Measurements from ENCODE around the gene SLC22A4.

Gene SLC22A4

DNA sequence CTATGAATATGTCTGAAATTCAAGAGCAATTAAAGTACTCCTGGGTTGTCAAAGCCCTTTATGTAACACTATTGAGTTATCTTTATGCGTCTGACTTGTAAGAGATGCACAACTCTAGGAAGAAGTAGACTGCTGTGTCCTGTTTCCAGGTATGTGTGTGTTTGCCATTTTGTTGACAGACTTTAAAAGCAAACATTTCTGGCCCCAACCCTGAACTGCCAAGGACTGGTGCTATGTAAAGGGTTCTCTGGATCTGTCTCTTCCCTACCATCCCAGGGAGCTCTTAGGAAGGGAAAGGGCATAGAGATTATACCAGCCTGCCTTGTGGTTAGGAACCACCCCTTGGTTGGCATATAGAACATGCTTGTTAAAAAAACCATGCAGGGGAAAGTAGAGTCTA, 87.4 kb downstream of the SLC22A4 start:
- Mint-ChIP-seq H3K9me3 (no peaks in the 10 kb centered on the region), H3K4me1 (peaks cover 14% of the 10 kb centered on the region), H3K27ac (no peak overlapping the region), H3K27me3 (no peaks in the 10 kb centered on the region), H3K36me3 (no peaks in the 10 kb centered on the region), H3K4me3 (no peak overlapping the region)
- DNase-seq: no peak
- CTCF ChIA-PET: interaction anchor here (1.1 to 17.6 kb wide), 3 partner anchors 119 to 448 kb away, joined by 3 to 458 read pairs (median 3); no protein-coding TSS in a partner anchor

DNA sequence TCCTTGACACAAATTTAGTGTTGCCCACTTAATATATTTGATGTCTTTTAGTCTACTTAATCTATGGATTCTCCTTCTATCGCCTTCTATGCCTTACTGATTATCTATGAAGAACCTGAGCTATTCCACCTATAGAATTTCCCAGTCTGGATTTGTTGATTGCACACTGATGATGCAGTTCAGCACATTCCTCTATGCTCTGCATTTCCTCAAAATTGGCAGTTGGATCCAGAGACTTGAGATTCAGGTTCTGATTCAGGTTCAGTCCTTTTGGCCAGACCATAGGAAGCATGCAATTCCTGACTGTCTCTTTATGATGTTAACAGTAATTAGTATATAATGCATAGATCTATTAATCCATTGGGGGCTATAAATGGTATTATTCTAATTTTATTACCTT, 89.1 kb downstream of the SLC22A4 start:
- Mint-ChIP-seq H3K4me1 (peaks cover 29% of the 10 kb centered on the region), H3K27me3 (no peaks in the 10 kb centered on the region), H3K27ac (no peak overlapping the region), H3K9me3 (no peaks in the 10 kb centered on the region), H3K4me3 (no peak overlapping the region), H3K36me3 (no peaks in the 10 kb centered on the region)
- no peak for DNase-seq
- CTCF ChIA-PET: interaction anchor here (0.6 to 17.6 kb wide), 5 partner anchors 117 to 437 kb away, joined by 3 to 458 read pairs (median 5); no protein-coding TSS in a partner anchor

DNA sequence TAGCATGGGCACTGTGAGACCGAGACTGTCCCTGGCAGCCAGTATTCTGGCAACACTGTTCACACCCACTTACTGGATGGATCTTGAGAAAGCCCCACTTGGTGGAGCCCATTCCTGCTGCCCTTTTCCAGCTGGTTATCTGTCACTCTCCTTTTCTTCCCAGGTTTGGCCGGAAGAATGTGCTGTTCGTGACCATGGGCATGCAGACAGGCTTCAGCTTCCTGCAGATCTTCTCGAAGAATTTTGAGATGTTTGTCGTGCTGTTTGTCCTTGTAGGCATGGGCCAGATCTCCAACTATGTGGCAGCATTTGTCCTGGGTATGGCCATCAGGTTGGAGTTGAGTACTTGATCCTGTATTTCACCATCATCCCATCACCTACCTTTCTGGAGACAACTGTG, 89.8 kb downstream of the SLC22A4 start:
- DNase-seq: no peak
- CTCF ChIA-PET: interaction anchor here (0.6 to 17.6 kb wide), 8 partner anchors 27 to 437 kb away, joined by 3 to 458 read pairs (median 4); partner anchors contain the start of gene IRF1
- H3K36me3 Mint-ChIP-seq: peaks cover 5% of the 10 kb centered on the region
- no peak overlapping the region for H3K27ac Mint-ChIP-seq
- H3K4me1 Mint-ChIP-seq: peaks cover 34% of the 10 kb centered on the region
- no peak overlapping the region for H3K4me3 Mint-ChIP-seq
- no peaks in the 10 kb centered on the region for H3K27me3 Mint-ChIP-seq
- H3K9me3 Mint-ChIP-seq: no peaks in the 10 kb centered on the region

DNA sequence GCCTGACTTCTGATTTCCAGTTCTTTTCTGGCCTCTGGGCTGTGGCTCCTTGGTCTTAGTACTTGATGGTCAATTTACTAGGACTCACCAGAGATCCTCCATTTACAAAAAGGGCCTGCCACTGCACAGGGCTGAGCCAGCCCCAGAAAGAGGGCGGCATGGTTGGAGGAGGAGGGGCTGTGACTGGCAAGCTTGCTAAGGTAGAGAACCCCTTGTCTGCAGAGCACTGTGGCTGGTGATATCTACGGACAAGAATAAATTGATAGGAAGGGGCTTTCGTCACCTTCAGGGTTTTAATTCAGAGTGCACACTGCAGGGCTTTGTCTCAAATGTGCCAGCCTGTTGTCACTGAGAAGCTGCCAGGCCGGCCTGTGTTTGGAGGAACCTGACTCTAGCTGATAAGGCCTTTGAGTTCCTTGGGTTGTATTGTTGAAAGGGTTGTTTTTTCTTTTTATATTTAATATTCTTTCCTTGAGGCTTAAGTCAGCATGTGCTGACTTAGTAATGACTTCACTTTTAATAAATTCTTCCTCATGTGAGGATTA, 90.4 kb downstream of the SLC22A4 start:
- H3K27ac Mint-ChIP-seq: no peak overlapping the region
- no peaks in the 10 kb centered on the region for H3K27me3 Mint-ChIP-seq
- peaks cover 40% of the 10 kb centered on the region for H3K4me1 Mint-ChIP-seq
- no peaks in the 10 kb centered on the region for H3K9me3 Mint-ChIP-seq
- CTCF ChIA-PET: interaction anchor here (0.7 to 17.6 kb wide), 8 partner anchors 27 to 436 kb away, joined by 3 to 458 read pairs (median 4); no protein-coding TSS in a partner anchor
- peaks cover 6% of the 10 kb centered on the region for H3K36me3 Mint-ChIP-seq
- no peak overlapping the region for H3K4me3 Mint-ChIP-seq
- no peak for DNase-seq

DNA sequence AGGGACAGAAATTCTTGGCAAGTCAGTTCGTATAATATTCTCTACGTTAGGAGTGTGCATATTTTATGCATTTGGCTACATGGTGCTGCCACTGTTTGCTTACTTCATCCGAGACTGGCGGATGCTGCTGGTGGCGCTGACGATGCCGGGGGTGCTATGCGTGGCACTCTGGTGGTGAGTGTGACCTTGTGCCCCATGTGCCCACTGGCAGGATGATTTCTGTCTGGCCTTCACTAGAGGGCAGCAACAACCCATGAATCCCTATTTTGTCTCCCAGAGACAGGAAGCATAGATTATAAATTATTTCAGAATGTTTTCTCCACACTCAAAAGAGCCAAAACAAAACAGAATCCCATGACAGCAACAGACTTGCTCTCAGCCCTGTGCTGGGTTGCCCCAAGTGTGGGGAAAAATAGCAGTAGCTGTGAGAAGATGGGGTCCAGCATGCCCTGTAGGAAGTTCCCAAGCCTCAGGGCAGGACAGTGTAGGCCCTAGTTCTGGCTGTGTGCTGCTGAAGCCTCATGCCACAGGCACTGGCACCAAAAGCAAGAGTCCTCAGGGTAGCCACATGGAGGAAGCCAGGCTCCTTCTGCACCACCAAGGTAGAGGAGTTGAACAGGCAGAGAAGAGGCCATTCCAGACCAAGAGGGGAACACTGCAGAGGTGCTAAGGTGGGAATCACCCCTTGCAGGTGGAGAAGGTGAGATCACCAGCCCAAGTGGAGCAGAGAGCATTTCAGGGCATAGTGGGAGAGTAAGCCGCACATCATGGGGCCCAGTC, 91.3 kb downstream of the SLC22A4 start:
- Mint-ChIP-seq H3K4me3 (no peak overlapping the region), H3K27ac (peak overlapping the region; percentile 79), H3K4me1 (peaks cover 49% of the 10 kb centered on the region), H3K36me3 (peaks cover 6% of the 10 kb centered on the region), H3K9me3 (no peaks in the 10 kb centered on the region), H3K27me3 (no peaks in the 10 kb centered on the region)
- peak; percentile 83 for DNase-seq
- CTCF ChIA-PET: interaction anchor here (0.8 to 17.6 kb wide), 21 partner anchors 10 to 435 kb away, joined by 3 to 458 read pairs (median 6); partner anchors contain the start of gene IRF1

DNA sequence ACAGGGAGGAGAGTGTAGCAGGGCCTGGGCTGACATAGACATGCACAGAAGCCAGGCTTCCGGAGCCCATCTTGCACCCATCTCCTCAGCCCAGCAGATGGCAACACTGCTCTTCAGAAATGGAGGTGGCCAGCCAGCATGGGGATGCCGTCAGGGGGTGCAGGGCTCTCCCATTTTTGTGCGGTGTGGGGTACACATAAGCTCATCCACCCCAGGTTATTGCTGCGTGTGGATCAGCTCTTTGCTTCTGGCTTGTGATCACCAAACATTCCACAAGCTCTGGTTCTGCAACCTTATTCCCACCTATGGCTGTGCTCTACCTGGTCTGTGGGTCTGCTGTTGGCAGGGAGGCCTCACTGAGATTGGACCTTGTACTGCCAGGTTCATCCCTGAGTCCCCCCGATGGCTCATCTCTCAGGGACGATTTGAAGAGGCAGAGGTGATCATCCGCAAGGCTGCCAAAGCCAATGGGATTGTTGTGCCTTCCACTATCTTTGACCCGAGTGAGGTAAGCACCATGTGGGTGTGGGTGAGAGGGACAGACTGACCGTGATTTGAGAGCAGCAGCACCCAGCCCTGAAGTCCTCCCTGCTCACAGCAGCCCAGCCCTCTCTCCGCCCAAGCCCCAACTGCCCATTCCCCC, 92.6 kb downstream of the SLC22A4 start:
- CTCF ChIA-PET: interaction anchor here (0.7 to 17.6 kb wide), 33 partner anchors 8 to 724 kb away, joined by 3 to 458 read pairs (median 5); partner anchors contain the start of gene IRF1
- Mint-ChIP-seq H3K27ac (peak overlapping the region; percentile 78), H3K9me3 (no peaks in the 10 kb centered on the region), H3K36me3 (peaks cover 7% of the 10 kb centered on the region), H3K4me1 (peaks cover 56% of the 10 kb centered on the region), H3K4me3 (no peak overlapping the region), H3K27me3 (no peaks in the 10 kb centered on the region)
- peak; percentile 87 for DNase-seq

DNA sequence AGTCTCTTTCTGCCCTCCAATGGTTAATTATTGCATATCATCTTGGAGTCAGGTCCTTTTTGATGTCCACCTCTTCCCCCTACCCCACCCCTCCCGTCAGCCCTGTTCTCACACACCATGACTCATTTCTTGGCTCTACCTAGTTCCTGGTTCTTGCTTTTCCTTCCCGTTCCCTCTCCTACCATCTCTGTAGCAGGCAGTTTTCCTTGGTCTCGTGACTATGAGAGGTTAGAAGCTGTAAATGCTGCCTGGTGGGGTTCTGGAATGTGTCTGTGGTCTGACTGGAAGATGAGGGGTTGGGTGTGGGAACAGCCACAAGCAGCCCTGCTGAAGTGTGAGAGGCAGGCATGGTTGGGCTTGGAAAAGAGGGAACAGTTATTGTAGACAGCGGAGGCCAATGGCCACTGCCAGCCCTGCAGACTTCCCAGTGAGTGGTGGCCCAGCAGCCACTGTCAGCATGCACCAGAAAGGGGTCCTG, 93.5 kb downstream of the SLC22A4 start:
- Mint-ChIP-seq H3K4me3 (no peak overlapping the region), H3K36me3 (peaks cover 11% of the 10 kb centered on the region), H3K27ac (no peak overlapping the region), H3K27me3 (no peaks in the 10 kb centered on the region), H3K9me3 (no peaks in the 10 kb centered on the region), H3K4me1 (peaks cover 64% of the 10 kb centered on the region)
- DNase-seq: no peak
- CTCF ChIA-PET: interaction anchor here (0.6 to 17.6 kb wide), 13 partner anchors 8 to 442 kb away, joined by 3 to 458 read pairs (median 5); no protein-coding TSS in a partner anchor

- Mint-ChIP-seq H3K4me3 (no peak overlapping the region), H3K9me3 (no peaks in the 10 kb centered on the region), H3K27ac (no peak overlapping the region), H3K4me1 (peaks cover 72% of the 10 kb centered on the region), H3K27me3 (no peaks in the 10 kb centered on the region), H3K36me3 (peaks cover 18% of the 10 kb centered on the region)
- DNase-seq: no peak
- CTCF ChIA-PET: interaction anchor here (0.6 to 17.6 kb wide), 8 partner anchors 7 to 441 kb away, joined by 3 to 458 read pairs (median 4); no protein-coding TSS in a partner anchor
Observed at GRCh38 chr5:132388244-132389050, 94.3 kb downstream of the SLC22A4 start.

DNA sequence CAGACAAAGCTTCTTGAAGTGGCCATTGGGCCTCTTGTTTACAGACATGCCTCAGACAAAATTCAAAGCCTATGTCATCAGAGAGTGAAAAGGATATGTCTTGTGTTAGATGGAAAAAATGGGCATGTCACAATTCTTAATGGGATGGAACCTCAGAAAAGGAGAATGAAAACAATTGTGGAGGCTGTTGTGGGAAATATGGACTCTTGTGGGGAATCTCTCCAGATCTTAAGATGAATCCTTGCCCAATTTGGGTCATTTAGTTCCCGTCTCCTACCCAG, 94.8 kb downstream of the SLC22A4 start:
- no peaks in the 10 kb centered on the region for H3K9me3 Mint-ChIP-seq
- DNase-seq: no peak
- H3K27me3 Mint-ChIP-seq: no peaks in the 10 kb centered on the region
- H3K27ac Mint-ChIP-seq: no peak overlapping the region
- H3K4me1 Mint-ChIP-seq: peaks cover 78% of the 10 kb centered on the region
- CTCF ChIA-PET: interaction anchor here (1.5 to 17.6 kb wide), 4 partner anchors 10 to 111 kb away, joined by 3 to 458 read pairs (median 7); no protein-coding TSS in a partner anchor
- no peak overlapping the region for H3K4me3 Mint-ChIP-seq
- peaks cover 21% of the 10 kb centered on the region for H3K36me3 Mint-ChIP-seq

DNA sequence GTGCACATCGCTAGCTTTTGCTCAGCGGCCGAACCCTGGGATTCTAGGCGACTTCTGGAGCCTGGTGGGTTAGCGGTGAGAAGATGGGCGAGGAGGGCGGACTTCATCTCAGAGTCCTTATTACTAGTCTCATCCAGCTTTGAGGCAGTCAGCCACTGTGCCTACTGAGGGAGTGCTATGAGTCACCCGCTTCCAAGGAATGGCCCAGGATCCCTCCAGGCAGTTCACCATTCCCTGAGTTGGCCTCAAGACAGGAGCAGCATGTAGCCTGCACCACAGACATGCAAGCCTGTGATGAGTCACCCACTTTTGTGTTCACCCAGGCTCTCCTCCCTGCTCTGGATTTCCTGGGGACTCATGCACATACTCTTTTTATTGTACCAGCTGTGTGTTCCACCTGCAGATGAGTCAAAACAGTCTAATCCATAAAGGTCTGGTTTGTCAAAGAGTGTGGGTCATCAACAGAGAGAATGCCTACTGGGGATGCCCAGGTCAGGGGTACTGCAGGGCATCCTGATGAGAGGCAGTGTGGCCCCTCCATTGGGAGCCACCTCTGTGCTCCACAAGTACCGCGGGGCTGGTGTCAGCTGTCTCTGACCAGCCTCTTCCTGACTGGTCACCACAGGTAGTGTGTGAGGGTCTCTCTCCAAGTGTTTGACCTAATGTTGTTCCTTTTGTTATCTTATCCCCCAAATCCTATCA, 95.5 kb downstream of the SLC22A4 start:
- no peaks in the 10 kb centered on the region for H3K27me3 Mint-ChIP-seq
- no peak overlapping the region for H3K4me3 Mint-ChIP-seq
- DNase-seq: peak; percentile 35
- peak overlapping the region; percentile 50 for H3K27ac Mint-ChIP-seq
- CTCF ChIA-PET: interaction anchor here (0.7 to 17.6 kb wide), 5 partner anchors 22 to 431 kb away, joined by 3 to 458 read pairs (median 4); no protein-coding TSS in a partner anchor
- H3K9me3 Mint-ChIP-seq: no peaks in the 10 kb centered on the region
- H3K36me3 Mint-ChIP-seq: peaks cover 27% of the 10 kb centered on the region
- H3K4me1 Mint-ChIP-seq: peaks cover 85% of the 10 kb centered on the region

- DNase-seq: no peak
- Mint-ChIP-seq H3K9me3 (no peaks in the 10 kb centered on the region), H3K4me1 (peaks cover 89% of the 10 kb centered on the region), H3K4me3 (no peak overlapping the region), H3K27me3 (no peaks in the 10 kb centered on the region), H3K36me3 (peaks cover 41% of the 10 kb centered on the region), H3K27ac (peak overlapping the region; percentile 42)
- CTCF ChIA-PET: interaction anchor here (0.6 to 17.6 kb wide), 2 partner anchors 88 to 109 kb away, joined by 3 to 458 read pairs; no protein-coding TSS in a partner anchor
Observed at GRCh38 chr5:132391247-132391646, 97.1 kb downstream of the SLC22A4 start.

- H3K27me3 Mint-ChIP-seq: no peaks in the 10 kb centered on the region
- peaks cover 43% of the 10 kb centered on the region for H3K36me3 Mint-ChIP-seq
- no peak for DNase-seq
- CTCF ChIA-PET: interaction anchor here (1.0 to 17.6 kb wide), 3 partner anchors 35 to 428 kb away, joined by 3 to 458 read pairs (median 3); no protein-coding TSS in a partner anchor
- H3K4me1 Mint-ChIP-seq: peaks cover 89% of the 10 kb centered on the region
- no peak overlapping the region for H3K27ac Mint-ChIP-seq
- no peaks in the 10 kb centered on the region for H3K9me3 Mint-ChIP-seq
- no peak overlapping the region for H3K4me3 Mint-ChIP-seq
Observed at GRCh38 chr5:132391870-132392269, 97.7 kb downstream of the SLC22A4 start.

DNA sequence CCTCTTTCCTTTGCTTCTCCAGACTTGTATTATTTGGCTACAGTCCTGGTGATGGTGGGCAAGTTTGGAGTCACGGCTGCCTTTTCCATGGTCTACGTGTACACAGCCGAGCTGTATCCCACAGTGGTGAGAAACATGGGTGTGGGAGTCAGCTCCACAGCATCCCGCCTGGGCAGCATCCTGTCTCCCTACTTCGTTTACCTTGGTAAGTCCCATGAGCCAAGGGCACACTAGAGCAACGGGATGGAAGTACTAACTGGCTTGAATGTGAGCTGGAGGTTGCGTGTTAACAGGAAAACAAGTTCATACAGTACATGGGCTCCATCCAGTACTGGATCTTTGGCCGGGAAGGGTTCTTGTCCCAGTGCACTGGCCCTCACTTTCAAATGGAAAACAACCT, 98.2 kb downstream of the SLC22A4 start:
- CTCF ChIA-PET: interaction anchor here (1.0 to 17.6 kb wide), 3 partner anchors 34 to 428 kb away, joined by 3 to 458 read pairs (median 3); no protein-coding TSS in a partner anchor
- H3K4me3 Mint-ChIP-seq: no peak overlapping the region
- no peaks in the 10 kb centered on the region for H3K9me3 Mint-ChIP-seq
- no peak for DNase-seq
- no peaks in the 10 kb centered on the region for H3K27me3 Mint-ChIP-seq
- H3K36me3 Mint-ChIP-seq: peaks cover 43% of the 10 kb centered on the region
- H3K4me1 Mint-ChIP-seq: peaks cover 89% of the 10 kb centered on the region
- H3K27ac Mint-ChIP-seq: peak overlapping the region; percentile 49
